HG03108 (cell line): ENCODE data around the gene RERE.
A peak's percentile ranks its signal among the peaks of the same experiment; 100 is the strongest.
"Not testable (repeated sequence)": the region's sequence is repeated elsewhere in the genome, so short reads cannot be mapped to it uniquely, and the experiment has no call there.

Experiments used
- ATAC-seq: cut with Tn5 transposase; IDR thresholded peaks from one replicate; pipeline ENCODE4 v1.9.1; 2021; ENCODE audit warnings: moderate library complexity; ENCODE audit not compliant: unreplicated experiment

The RERE gene

DNA sequence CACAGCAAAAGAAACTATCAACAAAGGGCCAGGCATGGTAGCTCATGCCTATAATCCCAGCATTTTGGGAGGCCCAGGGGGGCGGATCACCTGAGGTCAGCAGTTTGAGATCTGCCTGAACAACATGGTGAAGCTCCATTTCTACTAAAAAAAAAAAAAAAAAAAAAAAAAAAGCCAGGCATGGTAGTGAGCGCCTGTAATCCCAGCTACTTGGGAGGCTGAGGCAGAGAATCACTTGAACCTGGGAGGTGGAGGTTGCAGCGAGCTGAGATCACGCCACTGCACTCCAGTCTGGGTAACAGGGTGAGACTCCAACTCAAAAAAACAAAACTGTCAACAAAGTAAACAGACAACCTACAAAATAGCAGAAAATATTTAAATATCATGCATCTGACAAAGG lies 122.0 kb downstream of the RERE start:
- ATAC-seq: not testable (repeated sequence)

GRCh38 chr1:8693107-8693506 lies 124.3 kb downstream of the RERE start:
- no peak for ATAC-seq

DNA sequence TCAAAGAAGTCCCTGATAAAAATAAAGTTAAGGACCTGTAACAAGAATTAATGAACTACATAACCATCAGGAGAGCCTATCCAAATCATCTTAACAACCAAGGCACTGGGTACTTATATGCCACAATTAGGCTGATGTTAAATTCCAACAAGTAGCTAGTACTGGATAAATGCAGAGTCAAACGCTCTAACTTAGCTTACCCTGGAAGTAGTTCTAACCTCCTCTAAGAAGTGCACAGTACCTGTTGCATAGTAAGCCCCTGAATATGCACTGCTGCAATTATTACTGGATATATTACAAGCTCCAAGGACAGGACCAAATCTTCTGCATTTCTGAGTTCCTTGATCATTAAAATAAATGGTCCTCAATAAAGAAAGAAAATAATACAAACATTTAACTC lies 125.8 kb downstream of the RERE start:
- no peak for ATAC-seq

GRCh38 chr1:8690253-8690525 lies 127.3 kb downstream of the RERE start:
- no peak for ATAC-seq

GRCh38 chr1:8689431-8690252 lies 127.8 kb downstream of the RERE start:
- ATAC-seq: no peak

DNA sequence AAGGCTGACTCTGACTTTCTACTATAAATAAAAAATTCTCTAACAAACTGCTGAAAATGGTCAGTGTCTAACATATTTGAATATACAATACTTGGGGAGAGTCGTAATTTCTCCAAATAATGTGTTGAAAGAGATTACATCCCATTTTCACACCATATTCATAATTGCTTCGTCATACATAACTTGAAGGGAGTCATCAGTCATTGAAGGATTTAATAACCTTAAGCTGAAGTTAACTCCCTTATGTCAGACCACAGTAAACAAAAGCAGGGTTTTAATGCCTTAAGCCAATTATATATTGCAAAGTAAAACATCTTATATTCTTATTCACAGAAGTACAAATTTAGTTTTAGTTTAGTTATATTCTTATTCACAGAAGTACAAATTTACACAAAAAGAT lies 129.9 kb downstream of the RERE start:
- ATAC-seq: no peak

- peak; percentile 46 for ATAC-seq
Measured at GRCh38 chr1:8687039-8687438, 130.4 kb downstream of the RERE start.

DNA sequence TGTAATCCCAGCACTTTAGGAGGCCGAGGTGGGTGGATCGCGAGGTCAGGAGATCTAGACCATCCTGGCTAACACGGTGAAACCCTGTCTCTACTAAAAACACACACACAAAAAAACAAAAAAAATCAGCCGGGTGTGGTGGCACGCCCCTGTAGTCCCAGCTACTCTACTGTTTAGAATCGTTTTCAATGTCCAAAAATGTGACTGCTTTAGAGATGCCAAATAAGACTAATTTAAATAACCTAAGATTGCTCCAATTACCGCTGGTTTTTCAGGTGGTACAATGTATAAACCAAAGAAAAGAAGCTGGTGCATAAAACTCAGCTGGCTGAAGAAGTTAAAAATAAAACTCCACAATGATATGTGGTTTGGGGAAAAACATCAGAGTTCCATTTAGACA lies 132.0 kb downstream of the RERE start:
- ATAC-seq: no peak

DNA sequence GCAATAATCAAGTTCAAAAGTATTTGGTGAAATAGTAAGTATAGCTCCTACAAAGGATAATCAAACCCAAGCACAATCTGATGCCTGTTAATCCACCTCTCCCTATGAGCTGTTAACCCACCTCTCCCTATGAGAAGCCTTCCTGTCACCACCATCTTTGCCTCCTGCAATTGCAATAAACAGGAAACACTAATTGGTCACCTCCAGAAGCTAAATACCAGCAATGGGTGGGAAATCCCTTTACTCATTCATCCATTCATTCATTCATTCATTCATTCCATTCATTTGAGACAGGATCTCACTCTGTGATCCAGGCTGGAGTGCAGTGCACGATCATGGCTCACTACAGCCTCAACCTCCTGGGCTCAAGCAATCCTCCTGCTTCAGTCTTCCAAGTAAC lies 132.8 kb downstream of the RERE start:
- no peak for ATAC-seq

GRCh38 chr1:8682573-8682972 lies 134.9 kb downstream of the RERE start:
- no peak for ATAC-seq

- no peak for ATAC-seq
Measured at GRCh38 chr1:8681911-8682310, 135.5 kb downstream of the RERE start.

DNA sequence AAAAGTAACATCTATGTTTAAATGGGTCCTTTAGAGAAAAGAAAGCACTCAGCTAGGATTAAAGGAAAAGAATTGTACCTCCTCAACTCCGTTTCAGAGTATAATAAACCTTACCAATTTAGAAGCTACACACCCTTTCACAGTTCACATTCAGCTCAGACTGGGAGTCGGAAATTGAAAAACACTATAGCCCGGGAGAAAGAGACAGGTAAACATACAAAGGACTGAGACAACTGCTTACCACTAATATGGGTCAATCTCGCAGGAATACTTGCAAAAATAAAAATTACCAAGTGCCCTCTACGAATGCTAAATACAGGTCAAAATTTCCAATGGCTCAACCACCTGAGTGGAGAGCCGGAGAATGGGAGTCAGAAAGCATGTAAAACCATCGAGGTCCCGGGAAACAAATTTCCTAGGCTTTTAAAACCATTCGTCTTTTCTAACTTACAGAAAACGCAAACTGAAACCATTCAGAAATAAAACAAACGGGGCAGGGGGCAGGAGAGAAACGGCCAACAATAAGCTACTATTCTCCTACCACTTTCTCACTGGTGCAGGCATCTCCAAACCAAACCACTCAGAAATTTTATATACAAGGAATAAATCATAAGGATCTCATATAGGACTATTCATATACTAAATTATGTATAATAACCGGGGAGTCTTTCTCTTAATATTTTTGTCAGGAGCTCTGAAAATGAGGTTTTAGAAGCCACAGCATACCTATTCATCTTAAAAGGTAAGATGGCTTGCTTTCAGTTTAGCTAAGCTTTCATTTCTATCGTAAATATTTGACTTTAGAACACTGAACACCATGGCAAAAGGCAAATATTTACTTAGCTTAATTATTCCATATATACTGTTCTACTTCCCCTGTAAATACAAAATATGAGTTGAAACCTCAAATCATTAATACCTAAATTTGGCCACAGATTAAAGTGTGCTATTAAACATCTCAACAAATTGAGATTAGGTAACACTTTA lies 136.5 kb downstream of the RERE start:
- no peak for ATAC-seq

- ATAC-seq: no peak
Measured at GRCh38 chr1:8679929-8680663, 137.3 kb downstream of the RERE start.

- ATAC-seq: no peak
Measured at GRCh38 chr1:8679395-8679800, 138.0 kb downstream of the RERE start.

DNA sequence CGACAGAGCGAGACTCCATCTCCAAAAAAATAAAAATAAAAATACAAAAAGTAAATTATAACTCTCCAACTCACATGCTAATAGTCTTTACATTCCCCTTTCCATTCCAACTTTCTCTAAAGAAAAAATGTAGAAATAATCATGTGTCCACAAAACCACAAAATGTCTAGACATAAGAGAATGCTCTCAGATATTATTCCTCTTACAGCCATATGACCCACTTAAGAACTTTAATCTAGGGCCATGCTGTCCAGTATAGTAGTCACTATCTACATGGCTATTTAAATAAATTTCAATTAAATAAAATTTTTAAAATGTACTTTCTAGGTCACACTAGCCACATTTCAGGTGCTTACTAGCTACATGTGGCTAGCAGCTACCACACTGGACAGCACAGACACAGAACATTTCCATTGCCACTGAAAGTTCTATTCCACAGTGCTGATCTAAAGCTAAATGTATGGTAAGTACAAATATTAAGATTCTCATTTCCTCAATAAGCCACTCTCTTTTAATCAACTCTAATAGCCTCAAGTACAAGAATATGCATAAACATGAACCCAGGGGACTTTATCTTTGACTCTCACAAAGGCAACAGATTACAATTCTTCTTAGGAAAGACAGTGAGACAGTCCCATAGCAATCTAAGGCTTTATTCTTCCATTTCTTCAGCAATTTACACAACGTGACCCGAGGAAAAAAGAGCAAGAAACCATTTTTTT lies 138.6 kb downstream of the RERE start:
- ATAC-seq: no peak

- no peak for ATAC-seq
Measured at GRCh38 chr1:8677782-8678181, 139.7 kb downstream of the RERE start.

DNA sequence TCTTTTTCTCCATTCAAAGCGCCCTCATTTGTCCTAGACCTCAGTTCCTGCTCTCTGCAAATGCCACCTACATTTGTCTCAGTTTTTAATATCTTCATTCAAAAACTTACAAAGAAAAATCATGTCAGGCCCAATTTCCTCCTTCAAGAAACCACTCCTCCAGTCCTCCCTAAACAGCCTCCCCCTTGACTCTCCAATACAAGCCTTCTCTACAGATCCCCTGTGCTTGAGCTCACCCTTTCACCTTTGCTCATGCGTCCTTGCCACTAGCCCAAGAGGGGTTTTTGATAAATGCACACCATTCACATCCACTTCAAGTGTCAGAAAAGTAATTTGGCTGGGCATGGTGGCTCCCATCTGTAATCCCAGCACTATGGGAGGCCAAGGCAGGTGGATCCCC lies 140.6 kb downstream of the RERE start:
- no peak for ATAC-seq

GRCh38 chr1:8676072-8676471 lies 141.4 kb downstream of the RERE start:
- no peak for ATAC-seq

- no peak for ATAC-seq
Measured at GRCh38 chr1:8674912-8675311, 142.5 kb downstream of the RERE start.

- ATAC-seq: no peak
Measured at GRCh38 chr1:8674481-8674880, 143.0 kb downstream of the RERE start.
